Measurements from ENCODE around the gene MACROD1.

DNA sequence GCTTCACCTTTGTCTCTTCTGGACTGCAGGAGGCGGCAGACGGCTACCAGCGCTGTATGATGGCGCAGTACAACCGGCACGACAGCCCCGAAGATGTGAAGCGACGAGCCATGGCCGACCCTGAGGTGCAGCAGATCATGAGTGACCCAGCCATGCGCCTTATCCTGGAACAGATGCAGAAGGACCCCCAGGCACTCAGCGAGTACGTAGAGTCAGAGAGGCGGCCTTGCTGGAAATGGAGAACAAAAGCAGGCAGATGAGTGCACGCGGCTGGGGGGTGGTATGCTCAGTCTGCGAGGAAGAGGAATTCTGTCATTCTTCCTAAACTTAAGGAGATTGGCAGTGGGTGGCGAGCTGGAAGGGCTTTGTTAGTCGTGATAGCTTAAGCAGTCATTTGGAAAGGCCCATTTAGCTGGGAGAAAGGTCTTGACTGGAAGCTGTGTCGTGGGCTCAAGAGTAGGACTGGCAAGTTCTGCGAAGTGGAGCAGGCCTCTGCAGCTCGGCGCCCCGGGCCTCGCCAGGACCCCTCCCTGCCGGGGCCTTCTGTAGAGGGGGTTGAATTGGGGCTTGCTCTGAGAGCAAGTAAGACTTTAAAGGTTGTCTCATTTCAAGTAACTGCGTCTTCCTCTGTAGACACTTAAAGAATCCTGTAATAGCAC, 37.6 kb upstream of the MACROD1 start:
- no peak for TF ChIP-seq POLR2A (IDR thresholded peaks at IDR 0.05; ENCODE audit: low read length)
- no peak for TF ChIP-seq GATA1 (IDR thresholded peaks at IDR 0.05; ENCODE audit: low read depth, low read length)

Data from erythroblast (primary cell).